Motor neuron (in vitro differentiated cells): ENCODE data around the gene MAGI2. TPM values are rescaled to one million over a fixed set of nuclear protein-coding genes. Genes with fewer than 3 reads are reported as not detected.

Experiments
- ATAC-seq, 8 experiments: fragments of 200-7000 bp; cut with Tn5 transposase; replicated peaks in 6 of 8; 2 replicates each; pipeline ENCODE4 v1.8.0; 2021; ENCODE audit warnings: mild to moderate bottlenecking in 8 of 8, moderate library complexity in 8 of 8
- H3K27ac ChIP-seq, 2 donors: fragments of 250-450 bp; sonication (Bioruptor Pico); 2 replicates each; pipeline ENCODE4 v1.9.0; 2021; ENCODE audit warnings: antibody characterized with exemption in 2 of 2, mild to moderate bottlenecking in 2 of 2, moderate library complexity in 1 of 2
- H3K4me1 ChIP-seq, 2 donors: fragments of 250-450 bp; sonication (Bioruptor Pico); replicated peaks in 1 of 2; 2 replicates each; pipeline ENCODE4 v1.6.1; 2021; ENCODE audit warnings: antibody characterized with exemption in 2 of 2, mild to moderate bottlenecking in 2 of 2, moderate library complexity in 1 of 2
- H3K4me3 ChIP-seq, 5 donors: fragments of 250-450 bp; sonication (Bioruptor Pico); 2 replicates each; pipeline ENCODE4 v1.9.0; 2021; ENCODE audit warnings: antibody characterized with exemption in 5 of 5, mild to moderate bottlenecking in 5 of 5, moderate library complexity in 4 of 5
- WGBS, 10 experiments: fragments of 450-650 bp; shearing (Covaris generic); methylation state at CpG; one replicate each; pipeline ENCODE4 v1.0.0; 2022; 5-methylcytosine and 5-hydroxymethylcytosine counted together
- in situ Hi-C, 9 experiments: fragments of 400-800 bp; cut with MboI; loops; one replicate each; pipeline ENCODE4 v1.15.0; 2021; ENCODE audit warnings: low sequenced_read_pairs in 9 of 9, low pct_unique_long_range_greater_than_20kb in 2 of 9; ENCODE audit not compliant: unreplicated experiment in 9 of 9
- total RNA-seq, 8 experiments: library from RNA; unstranded; fragments of 300-600 nt; gene quantifications; 2 replicates each; pipeline versions ENCODE4 v1.2.3 to v1.2.4, GENCODE V29; 2022

Gene MAGI2
- total RNA-seq, 8 experiments from 2014 or later = 8.8 to 81.9 (median 28.2) TPM

- Histone ChIP-seq H3K4me1 (no peaks in the 10 kb centered on the region), H3K4me3 (no peak overlapping the region), H3K27ac (no peak overlapping the region)
- 75 to 100% (median 92%) methylated on average over 1 to 5 of the region's 5 CpGs; no CpG with 5 or more reads in 1 of the 10 experiments for WGBS, 10 experiments
- ATAC-seq = no peak
- in situ Hi-C loops = no loop called here
Measured at GRCh38 chr7:78367280-78367773, 1086.1 kb downstream of the MAGI2 start.

- in situ Hi-C loops = no loop called here
- WGBS, 10 experiments = 33 to 95% (median 71%) methylated on average over 1 to 4 of the region's 4 CpGs; no CpG with 5 or more reads in 2 of the 10 experiments
- Histone ChIP-seq H3K27ac (no peak overlapping the region), H3K4me3 (no peak overlapping the region), H3K4me1 (peaks cover 0 to 5% of the 10 kb centered on the region in 2 donors)
- ATAC-seq = peak in 1 of 8 experiments; percentile 38
Measured at GRCh38 chr7:78363866-78364265, 1089.6 kb downstream of the MAGI2 start.

- in situ Hi-C loops = no loop called here
- H3K4me3 ChIP-seq = no peak overlapping the region
- no peak overlapping the region for H3K27ac ChIP-seq
- 83 to 100% (median 100%) methylated on average over 1 of the region's 1 CpG; no CpG with 5 or more reads in 1 of the 10 experiments for WGBS, 10 experiments
- H3K4me1 ChIP-seq = peaks cover 0 to 5% of the 10 kb centered on the region in 2 donors
- no peak for ATAC-seq
Measured at GRCh38 chr7:78359836-78360235, 1093.6 kb downstream of the MAGI2 start.

DNA sequence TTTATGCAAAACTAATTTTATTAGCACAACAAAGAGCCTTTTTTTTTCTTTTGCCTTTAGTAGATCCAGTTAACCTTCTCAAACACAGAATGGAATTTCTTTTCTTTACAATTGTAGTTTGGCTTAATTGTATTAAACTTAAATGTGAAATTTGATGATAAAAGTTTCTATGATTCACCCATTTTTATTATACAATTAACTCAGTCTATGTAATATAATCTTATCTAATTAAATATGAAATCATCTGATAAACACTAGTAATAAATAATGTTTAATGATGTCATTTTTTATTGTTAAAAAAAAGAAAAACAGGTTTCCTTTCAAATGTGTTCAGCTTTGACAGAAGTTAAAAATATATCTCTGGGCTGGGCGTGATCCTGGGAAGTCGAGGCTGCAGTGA lies 1095.8 kb downstream of the MAGI2 start:
- in situ Hi-C loops = no loop called here
- ATAC-seq = no peak
- Histone ChIP-seq H3K27ac (no peak overlapping the region), H3K4me3 (no peak overlapping the region), H3K4me1 (peaks cover 0 to 5% of the 10 kb centered on the region in 2 donors)
- WGBS, 10 experiments = 44 to 100% (median 80%) methylated on average over 1 to 2 of the region's 2 CpGs; no CpG with 5 or more reads in 2 of the 10 experiments

DNA sequence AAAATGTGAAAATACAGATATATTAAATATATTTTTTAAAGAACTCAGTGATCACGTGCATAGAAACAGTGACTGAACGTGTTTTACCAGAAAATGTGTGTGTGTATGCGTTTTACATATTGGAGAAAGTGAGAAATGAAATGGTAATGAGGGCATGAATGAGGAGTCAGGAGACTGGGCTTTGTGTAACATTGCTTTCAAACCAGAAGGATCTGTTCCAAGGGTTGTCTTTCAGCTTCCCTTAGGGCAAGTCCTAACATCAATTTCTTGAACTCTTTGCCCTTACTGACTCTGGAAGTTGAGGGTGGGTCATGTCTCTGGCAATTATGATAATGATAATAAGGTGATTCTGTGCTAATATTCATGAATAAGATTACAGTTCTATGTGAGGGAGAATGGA lies 1097.6 kb downstream of the MAGI2 start:
- peaks cover 0 to 5% of the 10 kb centered on the region in 2 donors for H3K4me1 ChIP-seq
- ATAC-seq = peak in 3 of 8 experiments; percentile 48 to 87 (median 57)
- in situ Hi-C loops = no loop called here
- H3K4me3 ChIP-seq = no peak overlapping the region
- H3K27ac ChIP-seq = no peak overlapping the region
- WGBS, 10 experiments = 3 to 90% (median 68%) methylated on average over 1 to 3 of the region's 3 CpGs

DNA sequence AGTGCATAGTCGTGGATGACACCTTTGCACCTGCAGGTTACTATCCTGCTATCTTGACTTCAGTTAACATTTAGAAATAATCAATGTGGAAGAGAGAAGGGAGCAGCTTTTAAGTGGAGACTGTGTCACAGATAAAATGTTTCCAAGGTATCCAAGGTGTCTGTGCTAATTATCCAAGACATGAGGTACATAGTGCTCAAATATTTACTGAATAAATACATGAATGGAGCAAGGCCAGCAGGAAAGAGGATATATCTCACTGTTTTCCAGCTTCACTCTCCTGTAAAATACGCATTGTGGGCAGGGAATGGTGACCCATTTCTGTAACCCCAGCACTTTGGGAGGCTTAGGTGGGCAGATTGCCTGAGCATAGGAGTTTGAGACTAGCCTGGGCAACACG lies 1102.5 kb downstream of the MAGI2 start:
- in situ Hi-C loops = no loop called here
- H3K4me1 ChIP-seq = no peaks in the 10 kb centered on the region
- peak in 1 of 8 experiments; percentile 37 for ATAC-seq
- no peak overlapping the region for H3K27ac ChIP-seq
- 0 to 100% (median 54%) methylated on average over 1 to 3 of the region's 3 CpGs; no CpG with 5 or more reads in 2 of the 10 experiments for WGBS, 10 experiments
- H3K4me3 ChIP-seq = no peak overlapping the region

DNA sequence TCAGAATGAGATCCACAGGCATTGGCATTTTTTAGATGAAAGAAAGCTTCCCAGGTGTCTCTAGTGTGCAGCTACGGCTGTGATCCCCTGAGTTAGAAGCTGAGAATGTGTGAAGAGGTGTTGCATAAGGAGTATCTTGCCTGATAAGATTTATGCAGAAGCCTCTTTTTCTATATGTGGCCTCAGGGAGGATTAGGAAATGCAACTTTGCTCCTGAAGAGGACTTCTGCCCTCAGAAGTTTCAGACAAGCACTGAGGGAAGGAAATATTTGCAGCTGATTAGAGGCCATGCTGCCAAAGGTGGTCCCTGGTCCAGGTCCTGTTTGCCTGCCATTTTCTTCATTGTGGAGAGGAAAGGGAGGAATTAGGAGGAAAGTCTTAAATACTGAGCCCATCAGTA lies 1103.1 kb downstream of the MAGI2 start:
- 0 to 100% (median 67%) methylated on average over 1 of the region's 1 CpG; no CpG with 5 or more reads in 6 of the 10 experiments for WGBS, 10 experiments
- Histone ChIP-seq H3K4me3 (no peak overlapping the region), H3K27ac (no peak overlapping the region), H3K4me1 (no peaks in the 10 kb centered on the region)
- peak in 1 of 8 experiments; percentile 20 for ATAC-seq
- in situ Hi-C loops = no loop called here

- no peak overlapping the region for H3K27ac ChIP-seq
- H3K4me3 ChIP-seq = no peak overlapping the region
- ATAC-seq = no peak
- WGBS, 10 experiments = 77 to 100% (median 83%) methylated on average over 1 to 4 of the region's 4 CpGs; no CpG with 5 or more reads in 3 of the 10 experiments
- H3K4me1 ChIP-seq = no peaks in the 10 kb centered on the region
- in situ Hi-C loops = no loop called here
Measured at GRCh38 chr7:78346827-78347226, 1106.6 kb downstream of the MAGI2 start.

DNA sequence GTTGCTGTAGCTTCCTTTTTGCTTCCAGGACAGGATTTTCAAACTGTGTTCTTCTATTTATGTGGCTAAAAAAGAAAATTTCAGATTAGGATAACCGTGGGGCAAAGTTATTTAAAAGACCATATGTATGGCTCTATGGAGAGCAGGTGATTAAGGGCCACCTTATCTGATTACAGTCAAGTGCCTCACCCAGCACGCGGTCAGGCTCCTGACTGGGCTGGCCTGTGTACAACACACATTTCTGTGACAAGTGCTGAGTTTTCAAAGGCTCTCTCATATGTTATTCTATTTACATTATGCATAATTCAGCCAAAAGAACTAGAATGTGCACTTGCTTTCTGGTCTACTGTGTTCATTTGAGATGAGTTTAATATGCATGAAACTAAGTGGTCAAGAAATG lies 1107.5 kb downstream of the MAGI2 start:
- 0 to 100% (median 75%) methylated on average over 1 to 3 of the region's 3 CpGs; no CpG with 5 or more reads in 1 of the 10 experiments for WGBS, 10 experiments
- no peaks in the 10 kb centered on the region for H3K4me1 ChIP-seq
- peak in 3 of 8 experiments; percentile 61 to 82 (median 68) for ATAC-seq
- no peak overlapping the region for H3K4me3 ChIP-seq
- no peak overlapping the region for H3K27ac ChIP-seq
- in situ Hi-C loops = no loop called here

DNA sequence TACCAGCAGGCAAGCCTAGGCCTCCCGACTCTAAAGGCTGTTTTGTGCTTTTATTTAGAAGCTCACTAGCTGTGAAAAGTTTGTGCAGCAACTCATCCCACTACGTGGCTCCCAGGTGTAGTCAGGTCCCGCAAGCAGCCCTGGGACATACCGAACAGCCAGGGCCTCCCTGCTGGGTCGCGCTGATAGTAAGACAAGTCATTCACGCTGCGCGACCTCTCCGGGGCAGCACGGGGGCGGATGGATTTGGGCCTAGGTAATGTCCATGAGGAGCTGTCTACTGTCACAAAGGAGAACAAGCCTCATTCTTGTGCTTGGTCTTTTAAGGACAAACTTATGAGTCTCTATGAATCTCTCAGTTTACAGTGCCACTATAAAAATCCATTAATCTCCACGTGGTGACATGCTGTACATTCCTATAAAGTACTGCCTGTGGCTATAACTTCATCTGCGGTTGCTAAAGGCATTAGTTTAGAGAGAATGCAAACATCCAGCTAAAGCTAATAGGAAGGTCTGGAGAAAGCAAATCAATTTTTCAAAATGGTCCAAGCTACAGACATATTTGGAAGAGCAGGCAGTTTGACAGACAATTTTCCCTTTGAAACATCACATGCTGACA lies 1108.1 kb downstream of the MAGI2 start:
- ATAC-seq = peak in 1 of 8 experiments; percentile 73
- H3K4me1 ChIP-seq = no peaks in the 10 kb centered on the region
- H3K27ac ChIP-seq = no peak overlapping the region
- in situ Hi-C loops = no loop called here
- H3K4me3 ChIP-seq = no peak overlapping the region
- 40 to 87% (median 82%) methylated on average over 1 to 13 of the region's 14 CpGs for WGBS, 10 experiments

DNA sequence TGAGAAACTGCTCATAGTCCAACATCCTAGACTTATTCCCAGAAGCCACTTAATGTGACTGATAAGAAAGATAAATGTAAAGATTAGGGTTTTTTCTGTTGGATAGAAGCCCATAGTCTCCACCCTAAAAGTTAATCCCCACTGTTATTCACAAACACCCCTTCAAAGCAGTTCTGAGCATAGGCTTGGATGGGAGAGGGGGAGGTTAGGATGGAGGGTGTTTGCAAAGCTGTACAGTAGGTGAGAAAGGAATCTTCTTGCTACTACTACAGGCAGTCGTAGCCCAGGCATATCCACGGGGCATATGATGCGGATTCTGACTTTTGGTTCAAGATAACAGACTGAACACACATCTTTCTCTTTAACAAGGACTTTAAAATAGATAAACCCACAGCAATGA lies 1119.0 kb downstream of the MAGI2 start:
- H3K27ac ChIP-seq = no peak overlapping the region
- no peak overlapping the region for H3K4me3 ChIP-seq
- no peak for ATAC-seq
- 80 to 100% (median 88%) methylated on average over 1 to 3 of the region's 3 CpGs; no CpG with 5 or more reads in 4 of the 10 experiments for WGBS, 10 experiments
- no peaks in the 10 kb centered on the region for H3K4me1 ChIP-seq
- in situ Hi-C loops = no loop called here

DNA sequence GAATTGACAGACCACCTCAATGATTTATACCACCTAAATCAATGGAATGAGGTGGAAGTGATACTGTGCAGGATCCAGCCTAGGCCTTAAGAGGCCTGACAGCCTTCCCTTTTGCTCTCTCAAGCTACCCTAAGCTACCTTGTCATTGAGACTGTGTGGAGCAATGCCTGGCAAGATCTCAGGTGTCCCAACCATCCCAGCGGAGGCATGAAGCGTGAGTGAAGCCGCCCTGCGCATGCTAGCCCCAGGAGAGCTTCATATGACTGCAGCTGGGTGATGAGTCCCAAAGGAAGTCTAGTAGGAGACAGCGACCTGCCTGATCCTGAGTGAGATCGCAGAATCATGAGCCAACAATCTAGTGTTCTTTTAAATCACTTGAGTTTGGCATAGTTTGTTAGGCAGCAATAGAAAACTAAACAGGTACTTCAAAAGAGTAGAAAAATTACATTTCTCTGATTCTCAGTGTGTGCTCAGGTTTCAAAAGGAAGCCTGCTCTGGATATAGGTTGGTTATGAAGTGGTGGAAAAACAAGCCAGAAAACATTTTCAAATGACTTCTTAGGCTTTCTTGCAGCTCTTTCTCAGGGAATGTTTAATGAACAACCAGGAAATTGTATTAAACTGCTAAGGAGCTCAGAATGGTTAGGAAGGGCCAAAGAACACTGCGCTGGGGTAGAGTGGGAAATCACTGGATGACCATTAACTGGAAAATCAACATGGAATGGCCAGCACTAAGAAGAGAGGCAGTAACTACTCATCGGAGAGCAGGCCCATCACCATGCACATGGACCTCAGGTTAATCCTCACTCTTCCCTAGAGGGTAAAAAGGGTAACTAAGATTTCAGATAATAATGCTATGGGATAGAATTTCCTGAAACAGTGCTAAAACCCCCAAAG lies 1119.7 kb downstream of the MAGI2 start:
- WGBS, 10 experiments = 50 to 96% (median 85%) methylated on average over 1 to 6 of the region's 8 CpGs; no CpG with 5 or more reads in 2 of the 10 experiments
- Histone ChIP-seq H3K4me1 (no peaks in the 10 kb centered on the region), H3K27ac (no peak overlapping the region), H3K4me3 (no peak overlapping the region)
- in situ Hi-C loops = no loop called here
- no peak for ATAC-seq

- Histone ChIP-seq H3K4me1 (no peaks in the 10 kb centered on the region), H3K4me3 (no peak overlapping the region), H3K27ac (no peak overlapping the region)
- ATAC-seq = peak in 2 of 8 experiments; percentile 17 to 29
- in situ Hi-C loops = no loop called here
- 0 to 86% (median 0%) methylated on average over 1 of the region's 1 CpG; no CpG with 5 or more reads in 1 of the 10 experiments for WGBS, 10 experiments
Measured at GRCh38 chr7:78329001-78329655, 1124.3 kb downstream of the MAGI2 start.
